ENCODE results near the gene MMP24OS.
"Not testable (repeated sequence)": the region's sequence is repeated elsewhere in the genome, so short reads cannot be mapped to it uniquely, and the experiment has no call there.

MMP24OS gene

GRCh38 chr20:35318502-35319157 is 40.7 kb upstream of the MMP24OS start:
- H3K27ac ChIP-seq (ENCODE audit: low read depth, low read length), result peak overlapping the region; percentile 66

GRCh38 chr20:35317416-35318210 is 39.7 kb upstream of the MMP24OS start:
- peak overlapping the region; percentile 13 for H3K27ac ChIP-seq (ENCODE audit: low read depth, low read length)
- no peaks in the 10 kb centered on the region for H3K27me3 ChIP-seq (ENCODE audit: control insufficient read depth in 1 of 2, insufficient read depth in 2 of 2, low read length in 2 of 2)
- H3K4me1 ChIP-seq (ENCODE audit: control insufficient read depth in 1 of 2, insufficient read depth in 2 of 2, low read length in 2 of 2), result peaks cover 12 to 34% of the 10 kb centered on the region in 2 donors
- no peak overlapping the region for H3K4me3 ChIP-seq (ENCODE audit: low read depth in 1 of 2, low read length in 2 of 2)
- peak overlapping the region; percentile 5 to 22 for H3K9ac ChIP-seq (ENCODE audit: low read depth in 1 of 2, low read length in 2 of 2)
- no peaks in the 10 kb centered on the region for H3K9me3 ChIP-seq (ENCODE audit: control insufficient read depth in 1 of 2, low read length in 2 of 2)
- H3K36me3 ChIP-seq (ENCODE audit: control insufficient read depth in 1 of 2, insufficient read depth in 2 of 2, low read length in 2 of 2), result peaks cover 0 to 16% of the 10 kb centered on the region in 2 donors

More at GRCh38 chr20:35318502-35319157, 40.7 kb upstream of the MMP24OS start:
- H3K36me3 ChIP-seq (ENCODE audit: control insufficient read depth in 1 of 2, insufficient read depth in 2 of 2, low read length in 2 of 2), result peaks cover 0 to 16% of the 10 kb centered on the region in 2 donors
- peak overlapping the region; percentile 5 to 24 for H3K9ac ChIP-seq (ENCODE audit: low read depth in 1 of 2, low read length in 2 of 2)
- H3K9me3 ChIP-seq (ENCODE audit: control insufficient read depth in 1 of 2, low read length in 2 of 2), result no peaks in the 10 kb centered on the region
- no peak overlapping the region for H3K4me3 ChIP-seq (ENCODE audit: low read depth in 1 of 2, low read length in 2 of 2)
- no peaks in the 10 kb centered on the region for H3K27me3 ChIP-seq (ENCODE audit: control insufficient read depth in 1 of 2, insufficient read depth in 2 of 2, low read length in 2 of 2)
- peaks cover 12 to 34% of the 10 kb centered on the region in 2 donors for H3K4me1 ChIP-seq (ENCODE audit: control insufficient read depth in 1 of 2, insufficient read depth in 2 of 2, low read length in 2 of 2)

GRCh38 chr20:35316086-35316485 is 38.2 kb upstream of the MMP24OS start:
- peaks cover 0 to 16% of the 10 kb centered on the region in 2 donors for H3K36me3 ChIP-seq (ENCODE audit: control insufficient read depth in 1 of 2, insufficient read depth in 2 of 2, low read length in 2 of 2)
- H3K4me1 ChIP-seq (ENCODE audit: control insufficient read depth in 1 of 2, insufficient read depth in 2 of 2, low read length in 2 of 2), result peaks cover 12 to 34% of the 10 kb centered on the region in 2 donors
- no peaks in the 10 kb centered on the region for H3K9me3 ChIP-seq (ENCODE audit: control insufficient read depth in 1 of 2, low read length in 2 of 2)
- no peak overlapping the region for H3K4me3 ChIP-seq (ENCODE audit: low read depth in 1 of 2, low read length in 2 of 2)
- no peaks in the 10 kb centered on the region for H3K27me3 ChIP-seq (ENCODE audit: control insufficient read depth in 1 of 2, insufficient read depth in 2 of 2, low read length in 2 of 2)
- no peak overlapping the region for H3K9ac ChIP-seq (ENCODE audit: low read depth in 1 of 2, low read length in 2 of 2)
- no peak overlapping the region for H3K27ac ChIP-seq (ENCODE audit: low read depth, low read length)

- not testable (repeated sequence) for H3K9me3 ChIP-seq (ENCODE audit: control insufficient read depth in 1 of 2, low read length in 2 of 2); H3K27me3 ChIP-seq (ENCODE audit: control insufficient read depth in 1 of 2, insufficient read depth in 2 of 2, low read length in 2 of 2); H3K27ac ChIP-seq (ENCODE audit: low read depth, low read length); H3K9ac ChIP-seq (ENCODE audit: low read depth in 1 of 2, low read length in 2 of 2); H3K4me3 ChIP-seq (ENCODE audit: low read depth in 1 of 2, low read length in 2 of 2)
- peaks cover 0 to 14% of the 10 kb centered on the region in 2 donors for H3K36me3 ChIP-seq (ENCODE audit: control insufficient read depth in 1 of 2, insufficient read depth in 2 of 2, low read length in 2 of 2)
- peaks cover 12 to 32% of the 10 kb centered on the region in 2 donors for H3K4me1 ChIP-seq (ENCODE audit: control insufficient read depth in 1 of 2, insufficient read depth in 2 of 2, low read length in 2 of 2)
These were observed 37.7 kb upstream of the MMP24OS start for GRCh38 chr20:35315632-35316020.

- no peaks in the 10 kb centered on the region for H3K27me3 ChIP-seq (ENCODE audit: control insufficient read depth in 1 of 2, insufficient read depth in 2 of 2, low read length in 2 of 2)
- H3K27ac ChIP-seq (ENCODE audit: low read depth, low read length), result no peak overlapping the region
- no peak overlapping the region for H3K9ac ChIP-seq (ENCODE audit: low read depth in 1 of 2, low read length in 2 of 2)
- H3K36me3 ChIP-seq (ENCODE audit: control insufficient read depth in 1 of 2, insufficient read depth in 2 of 2, low read length in 2 of 2), result peaks cover 0 to 10% of the 10 kb centered on the region in 2 donors
- H3K9me3 ChIP-seq (ENCODE audit: control insufficient read depth in 1 of 2, low read length in 2 of 2), result no peaks in the 10 kb centered on the region
- peaks cover 12 to 26% of the 10 kb centered on the region in 2 donors for H3K4me1 ChIP-seq (ENCODE audit: control insufficient read depth in 1 of 2, insufficient read depth in 2 of 2, low read length in 2 of 2)
- no peak overlapping the region for H3K4me3 ChIP-seq (ENCODE audit: low read depth in 1 of 2, low read length in 2 of 2)
These were observed 37.1 kb upstream of the MMP24OS start for GRCh38 chr20:35314816-35315631.

GRCh38 chr20:35312318-35312717 is 34.4 kb upstream of the MMP24OS start:
- H3K27ac ChIP-seq (ENCODE audit: low read depth, low read length), result no peak overlapping the region
- peaks cover 0 to 25% of the 10 kb centered on the region in 2 donors for H3K36me3 ChIP-seq (ENCODE audit: control insufficient read depth in 1 of 2, insufficient read depth in 2 of 2, low read length in 2 of 2)
- no peaks in the 10 kb centered on the region for H3K27me3 ChIP-seq (ENCODE audit: control insufficient read depth in 1 of 2, insufficient read depth in 2 of 2, low read length in 2 of 2)
- H3K9ac ChIP-seq (ENCODE audit: low read depth in 1 of 2, low read length in 2 of 2), result no peak overlapping the region
- no peak overlapping the region for H3K4me3 ChIP-seq (ENCODE audit: low read depth in 1 of 2, low read length in 2 of 2)
- no peaks in the 10 kb centered on the region for H3K9me3 ChIP-seq (ENCODE audit: control insufficient read depth in 1 of 2, low read length in 2 of 2)
- H3K4me1 ChIP-seq (ENCODE audit: control insufficient read depth in 1 of 2, insufficient read depth in 2 of 2, low read length in 2 of 2), result peaks cover 0 to 6% of the 10 kb centered on the region in 2 donors

GRCh38 chr20:35311822-35312221 is 33.9 kb upstream of the MMP24OS start:
- Histone ChIP-seq H3K36me3 (ENCODE audit: control insufficient read depth in 1 of 2, insufficient read depth in 2 of 2, low read length in 2 of 2) (peaks cover 0 to 25% of the 10 kb centered on the region in 2 donors), H3K27ac (ENCODE audit: low read depth, low read length) (no peak overlapping the region), H3K4me3 (ENCODE audit: low read depth in 1 of 2, low read length in 2 of 2) (no peak overlapping the region), H3K27me3 (ENCODE audit: control insufficient read depth in 1 of 2, insufficient read depth in 2 of 2, low read length in 2 of 2) (no peaks in the 10 kb centered on the region), H3K9me3 (ENCODE audit: control insufficient read depth in 1 of 2, low read length in 2 of 2) (no peaks in the 10 kb centered on the region), H3K9ac (ENCODE audit: low read depth in 1 of 2, low read length in 2 of 2) (no peak overlapping the region), H3K4me1 (ENCODE audit: control insufficient read depth in 1 of 2, insufficient read depth in 2 of 2, low read length in 2 of 2) (peaks cover 0 to 8% of the 10 kb centered on the region in 2 donors)

GRCh38 chr20:35311409-35311808 is 33.5 kb upstream of the MMP24OS start:
- no peak overlapping the region for H3K4me3 ChIP-seq (ENCODE audit: low read depth in 1 of 2, low read length in 2 of 2)

GRCh38 chr20:35307666-35308653 is 30.0 kb upstream of the MMP24OS start:
- H3K4me1 ChIP-seq (ENCODE audit: control insufficient read depth in 1 of 2, insufficient read depth in 2 of 2, low read length in 2 of 2), result peaks cover 7 to 29% of the 10 kb centered on the region in 2 donors
- no peaks in the 10 kb centered on the region for H3K9me3 ChIP-seq (ENCODE audit: control insufficient read depth in 1 of 2, low read length in 2 of 2)
- peaks cover 7 to 21% of the 10 kb centered on the region in 2 donors for H3K36me3 ChIP-seq (ENCODE audit: control insufficient read depth in 1 of 2, insufficient read depth in 2 of 2, low read length in 2 of 2)
- no peak overlapping the region for H3K27ac ChIP-seq (ENCODE audit: low read depth, low read length)
- H3K9ac ChIP-seq (ENCODE audit: low read depth in 1 of 2, low read length in 2 of 2), result peak overlapping the region in 1 of 2 donors; percentile 0
- no peak overlapping the region for H3K4me3 ChIP-seq (ENCODE audit: low read depth in 1 of 2, low read length in 2 of 2)
- no peaks in the 10 kb centered on the region for H3K27me3 ChIP-seq (ENCODE audit: control insufficient read depth in 1 of 2, insufficient read depth in 2 of 2, low read length in 2 of 2)

More at GRCh38 chr20:35311409-35311808, 33.5 kb upstream of the MMP24OS start:
- no peak overlapping the region for H3K27ac ChIP-seq (ENCODE audit: low read depth, low read length)
- H3K36me3 ChIP-seq (ENCODE audit: control insufficient read depth in 1 of 2, insufficient read depth in 2 of 2, low read length in 2 of 2), result peaks cover 0 to 26% of the 10 kb centered on the region in 2 donors
- no peaks in the 10 kb centered on the region for H3K9me3 ChIP-seq (ENCODE audit: control insufficient read depth in 1 of 2, low read length in 2 of 2)
- H3K27me3 ChIP-seq (ENCODE audit: control insufficient read depth in 1 of 2, insufficient read depth in 2 of 2, low read length in 2 of 2), result no peaks in the 10 kb centered on the region
- peaks cover 0 to 13% of the 10 kb centered on the region in 2 donors for H3K4me1 ChIP-seq (ENCODE audit: control insufficient read depth in 1 of 2, insufficient read depth in 2 of 2, low read length in 2 of 2)
- H3K9ac ChIP-seq (ENCODE audit: low read depth in 1 of 2, low read length in 2 of 2), result no peak overlapping the region
